Tibial nerve (tissue), 4 donors: Measurements from ENCODE around the gene SUSD1. TPM values are rescaled to one million over a fixed set of nuclear protein-coding genes. Genes with fewer than 3 reads are reported as not detected.

ENCODE experiments used
- DNase-seq, 2 donors: peaks; one replicate each; pipeline ENCODE4 v3.0.0-alpha.2; 2019; ENCODE audit warnings: low spot score in 2 of 2
- H3K27ac ChIP-seq, 4 donors: fragments of 200-600 bp; sonication (generic) in 3 of 4; one replicate each; pipeline ENCODE4 v1.5.1; 2017 to 2019; ENCODE audit warnings: mild to moderate bottlenecking in 1 of 4
- H3K27me3 ChIP-seq, 2 donors: fragments of 200-600 bp; sonication (generic) in 1 of 2; one replicate each; pipeline versions ENCODE4 v1.5.1 to v1.6.0; 2017 to 2019
- H3K36me3 ChIP-seq, 3 donors: fragments of 200-600 bp; sonication (generic); one replicate each; pipeline ENCODE4 v1.5.1; 2018 to 2019
- H3K4me1 ChIP-seq, 4 donors: fragments of 200-600 bp; sonication (generic) in 3 of 4; one replicate each; pipeline ENCODE4 v1.5.1; 2017 to 2019
- H3K4me3 ChIP-seq, 4 donors: fragments of 200-600 bp; sonication (generic) in 3 of 4; one replicate each; pipeline ENCODE4 v1.5.1; 2017 to 2019; ENCODE audit warnings: mild to moderate bottlenecking in 1 of 4, moderate library complexity in 1 of 4
- H3K9me3 ChIP-seq, 4 donors: fragments of 200-600 bp; sonication (generic) in 3 of 4; one replicate each; pipeline ENCODE4 v1.5.1; 2017 to 2019
- CTCF ChIP-seq, 5 experiments: fragments of 200-600 bp in 3 of 5; fragments of 450-650 bp in 2 of 5; sonication (generic) in 3 of 5; IDR thresholded peaks; one replicate each; pipeline ENCODE4 v1.5.1; 2016 to 2019; ENCODE audit warnings: antibody characterized with exemption in 5 of 5, mild to moderate bottlenecking in 3 of 5, moderate library complexity in 2 of 5
- EP300 ChIP-seq, 2 donors: sonication (generic); formaldehyde crosslinking; IDR thresholded peaks; one replicate each; pipeline ENCODE4 v1.6.1; 2017; ENCODE audit warnings: antibody characterized with exemption in 2 of 2, mild to moderate bottlenecking in 1 of 2
- POLR2A ChIP-seq, 2 donors: fragments of 450-650 bp; IDR thresholded peaks; one replicate each; pipeline ENCODE4 v1.6.1; 2017; ENCODE audit warnings: antibody characterized with exemption in 2 of 2, mild to moderate bottlenecking in 2 of 2, moderate library complexity in 2 of 2
- WGBS, 2 donors: methylation state at CpG; one replicate each; pipeline ENCODE4 v1.1.5; 2018; 5-methylcytosine and 5-hydroxymethylcytosine counted together
- total RNA-seq, 4 donors: library from RNA; depleted of rRNA; stranded (reverse); fragments of >200 nt; gene quantifications; one replicate each; pipeline ENCODE4 v1.1.0, GENCODE V29; 2016

Gene SUSD1
- total RNA-seq, 4 donors from 2014 or later = 6.9 to 19.8 (median 11.5) TPM

- 47 to 50% methylated on average over 11 of the region's 11 CpGs for WGBS, 2 donors
- Histone ChIP-seq H3K27ac (peak overlapping the region in 2 of 4 donors; percentile 53 to 61), H3K4me3 (no peak overlapping the region), H3K36me3 (no peaks in the 10 kb centered on the region), H3K4me1 (peaks cover 0 to 45% (median 17%) of the 10 kb centered on the region in 4 donors), H3K9me3 (no peaks in the 10 kb centered on the region), H3K27me3 (no peaks in the 10 kb centered on the region)
- TF ChIP-seq POLR2A (IDR thresholded peaks at IDR 0.05) (no peak), EP300 (IDR thresholded peaks at IDR 0.05) (no peak), CTCF (IDR thresholded peaks at IDR 0.05) (no peak)
- no peak for DNase-seq
Observed at GRCh38 chr9:112048924-112049691, 126.0 kb downstream of the SUSD1 start.

- no peak overlapping the region for H3K4me3 ChIP-seq
- DNase-seq = no peak
- no peaks in the 10 kb centered on the region for H3K9me3 ChIP-seq
- H3K27ac ChIP-seq = no peak overlapping the region
- no peaks in the 10 kb centered on the region for H3K36me3 ChIP-seq
- TF ChIP-seq EP300 (IDR thresholded peaks at IDR 0.05) (no peak), CTCF (IDR thresholded peaks at IDR 0.05) (no peak), POLR2A (IDR thresholded peaks at IDR 0.05) (no peak)
- peaks cover 0 to 45% (median 17%) of the 10 kb centered on the region in 4 donors for H3K4me1 ChIP-seq
- no peaks in the 10 kb centered on the region for H3K27me3 ChIP-seq
Observed at GRCh38 chr9:112047538-112048066, 127.5 kb downstream of the SUSD1 start.

- H3K9me3 ChIP-seq = no peaks in the 10 kb centered on the region
- no peaks in the 10 kb centered on the region for H3K36me3 ChIP-seq
- H3K4me1 ChIP-seq = peaks cover 0 to 39% (median 17%) of the 10 kb centered on the region in 4 donors
- no peak overlapping the region for H3K4me3 ChIP-seq
- no peak for DNase-seq
- H3K27me3 ChIP-seq = no peaks in the 10 kb centered on the region
- TF ChIP-seq CTCF (IDR thresholded peaks at IDR 0.05) = no peak
- no peak for TF ChIP-seq EP300 (IDR thresholded peaks at IDR 0.05)
- TF ChIP-seq POLR2A (IDR thresholded peaks at IDR 0.05) = no peak
- no peak overlapping the region for H3K27ac ChIP-seq
Observed at GRCh38 chr9:112046181-112046580, 128.9 kb downstream of the SUSD1 start.

GRCh38 chr9:112044881-112045280 is 130.2 kb downstream of the SUSD1 start:
- no peaks in the 10 kb centered on the region for H3K27me3 ChIP-seq
- H3K4me1 ChIP-seq = peaks cover 0 to 26% (median 5%) of the 10 kb centered on the region in 4 donors
- no peaks in the 10 kb centered on the region for H3K9me3 ChIP-seq
- no peaks in the 10 kb centered on the region for H3K36me3 ChIP-seq
- H3K27ac ChIP-seq = no peak overlapping the region
- 76 to 79% methylated on average over 4 of the region's 4 CpGs for WGBS, 2 donors
- no peak overlapping the region for H3K4me3 ChIP-seq
- DNase-seq = no peak
- TF ChIP-seq EP300 (IDR thresholded peaks at IDR 0.05) = no peak
- TF ChIP-seq POLR2A (IDR thresholded peaks at IDR 0.05) = no peak
- no peak for TF ChIP-seq CTCF (IDR thresholded peaks at IDR 0.05)

- DNase-seq = no peak
- Histone ChIP-seq H3K27ac (no peak overlapping the region), H3K9me3 (no peaks in the 10 kb centered on the region), H3K36me3 (no peaks in the 10 kb centered on the region), H3K27me3 (no peaks in the 10 kb centered on the region), H3K4me3 (no peak overlapping the region), H3K4me1 (peaks cover 0 to 19% (median 2%) of the 10 kb centered on the region in 4 donors)
- TF ChIP-seq POLR2A (IDR thresholded peaks at IDR 0.05) = no peak
- no peak for TF ChIP-seq CTCF (IDR thresholded peaks at IDR 0.05)
- TF ChIP-seq EP300 (IDR thresholded peaks at IDR 0.05) = no peak
Observed at GRCh38 chr9:112044186-112044585, 130.9 kb downstream of the SUSD1 start.
